Suprapubic skin (tissue), 4 donors: ENCODE measurements around the gene PDIK1L. TPM values are rescaled to one million over a fixed set of nuclear protein-coding genes. Genes with fewer than 3 reads are reported as not detected.

ENCODE experiments used
- DNase-seq, 2 donors: peaks; one replicate each; pipeline ENCODE4 v3.0.0-alpha.2; 2019; ENCODE audit warnings: low spot score in 2 of 2
- H3K27ac ChIP-seq: fragments of 200-600 bp; sonication (generic); one replicate; pipeline ENCODE4 v1.5.1; 2019
- H3K27me3 ChIP-seq: fragments of 200-600 bp; sonication (generic); one replicate; pipeline ENCODE4 v1.5.1; 2019
- H3K36me3 ChIP-seq: fragments of 200-600 bp; sonication (generic); one replicate; pipeline ENCODE4 v1.5.1; 2019
- H3K4me1 ChIP-seq: fragments of 200-600 bp; sonication (generic); one replicate; pipeline ENCODE4 v1.5.1; 2019
- H3K4me3 ChIP-seq: fragments of 200-600 bp; sonication (generic); one replicate; pipeline ENCODE4 v1.5.1; 2019; ENCODE audit warnings: mild to moderate bottlenecking
- H3K9me3 ChIP-seq: fragments of 200-600 bp; sonication (generic); one replicate; pipeline ENCODE4 v1.5.1; 2019
- CTCF ChIP-seq, 2 donors: fragments of 200-600 bp in 1 of 2; fragments of 450-650 bp in 1 of 2; sonication (generic) in 1 of 2; IDR thresholded peaks; one replicate each; pipeline ENCODE4 v1.5.1; 2016 to 2019; ENCODE audit warnings: antibody characterized with exemption in 2 of 2, mild to moderate bottlenecking in 1 of 2, moderate library complexity in 1 of 2
- EP300 ChIP-seq: sonication (generic); formaldehyde crosslinking; IDR thresholded peaks from one replicate; pipeline ENCODE4 v1.6.1; 2017; ENCODE audit warnings: antibody characterized with exemption
- POLR2A ChIP-seq, 2 donors: fragments of 450-650 bp; IDR thresholded peaks; one replicate each; pipeline ENCODE4 v1.6.1; 2017; ENCODE audit warnings: antibody characterized with exemption in 2 of 2, mild to moderate bottlenecking in 2 of 2, moderate library complexity in 2 of 2
- POLR2AphosphoS5 ChIP-seq, 3 donors: sonication (generic); formaldehyde crosslinking; IDR thresholded peaks; one replicate each; pipeline ENCODE4 v1.6.1; 2017; ENCODE audit warnings: antibody characterized with exemption in 3 of 3
- WGBS: methylation state at CpG from one replicate; pipeline ENCODE4 v1.1.5; 2018; 5-methylcytosine and 5-hydroxymethylcytosine counted together
- total RNA-seq, 4 donors: library from RNA; depleted of rRNA; stranded (reverse); fragments of >200 nt; gene quantifications; one replicate each; pipeline ENCODE4 v1.1.0, GENCODE V29; 2016

The PDIK1L gene
- total RNA-seq, 4 donors from 2014 or later, result 9.1 to 14.1 (median 10.0) TPM

- Histone ChIP-seq H3K9me3 (no peaks in the 10 kb centered on the region), H3K36me3 (no peaks in the 10 kb centered on the region), H3K4me3 (no peak overlapping the region), H3K27ac (no peak overlapping the region), H3K4me1 (no peaks in the 10 kb centered on the region), H3K27me3 (peaks cover 29% of the 10 kb centered on the region)
- no peak for DNase-seq
- 49% methylated on average over 5 of the region's 5 CpGs for WGBS
- no peak for TF ChIP-seq POLR2AphosphoS5 (IDR thresholded peaks at IDR 0.05)
- TF ChIP-seq EP300, result no peak
- no peak for TF ChIP-seq POLR2A (IDR thresholded peaks at IDR 0.05)
- TF ChIP-seq CTCF (IDR thresholded peaks at IDR 0.05), result no peak
These were observed 42.4 kb downstream of the PDIK1L start for GRCh38 chr1:26153966-26154532.

- DNase-seq, result no peak
- H3K27me3 ChIP-seq, result peaks cover 30% of the 10 kb centered on the region
- 54% methylated on average over 9 of the region's 9 CpGs for WGBS
- no peak for TF ChIP-seq POLR2A (IDR thresholded peaks at IDR 0.05)
- TF ChIP-seq EP300, result no peak
- TF ChIP-seq POLR2AphosphoS5 (IDR thresholded peaks at IDR 0.05), result no peak
- TF ChIP-seq CTCF (IDR thresholded peaks at IDR 0.05), result no peak
- H3K27ac ChIP-seq, result peak overlapping the region; percentile 50
- H3K36me3 ChIP-seq, result no peaks in the 10 kb centered on the region
- H3K4me3 ChIP-seq, result no peak overlapping the region
- H3K9me3 ChIP-seq, result no peaks in the 10 kb centered on the region
- no peaks in the 10 kb centered on the region for H3K4me1 ChIP-seq
These were observed 43.1 kb downstream of the PDIK1L start for GRCh38 chr1:26154750-26155149.

- Histone ChIP-seq H3K9me3 (no peaks in the 10 kb centered on the region), H3K27me3 (peaks cover 33% of the 10 kb centered on the region), H3K4me3 (peak overlapping the region; percentile 25), H3K27ac (peak overlapping the region; percentile 50), H3K36me3 (no peaks in the 10 kb centered on the region), H3K4me1 (no peaks in the 10 kb centered on the region)
- no peak for TF ChIP-seq POLR2A (IDR thresholded peaks at IDR 0.05)
- TF ChIP-seq POLR2AphosphoS5 (IDR thresholded peaks at IDR 0.05), result no peak
- TF ChIP-seq CTCF (IDR thresholded peaks at IDR 0.05), result no peak
- no peak for TF ChIP-seq EP300
- WGBS, result 64% methylated on average over 21 of the region's 21 CpGs
- DNase-seq, result no peak
These were observed 44.0 kb downstream of the PDIK1L start for GRCh38 chr1:26155370-26156284.

GRCh38 chr1:26156285-26157038 is 44.8 kb downstream of the PDIK1L start:
- TF ChIP-seq EP300 (no peak), CTCF (IDR thresholded peaks at IDR 0.05) (no peak), POLR2AphosphoS5 (IDR thresholded peaks at IDR 0.05) (no peak), POLR2A (IDR thresholded peaks at IDR 0.05) (no peak)
- Histone ChIP-seq H3K4me3 (peak overlapping the region; percentile 25), H3K36me3 (no peaks in the 10 kb centered on the region), H3K9me3 (no peaks in the 10 kb centered on the region), H3K4me1 (peaks cover 5% of the 10 kb centered on the region), H3K27ac (peak overlapping the region; percentile 15), H3K27me3 (peaks cover 34% of the 10 kb centered on the region)
- DNase-seq, result peak in 1 of 2 donors; percentile 78
- WGBS, result 34% methylated on average over 10 of the region's 12 CpGs
